ENCODE data around the gene LAMC2.
"Not testable (repeated sequence)": the region's sequence is repeated elsewhere in the genome, so short reads cannot be mapped to it uniquely, and the experiment has no call there.

The LAMC2 gene

GRCh38 chr1:183238071-183238470, 52.0 kb downstream of the LAMC2 start:
- DNase-seq (ENCODE audit: low read depth) = no peak

- DNase-seq (ENCODE audit: low read depth) = no peak
These were observed 53.2 kb downstream of the LAMC2 start for GRCh38 chr1:183239220-183239742.

GRCh38 chr1:183239793-183240525, 53.9 kb downstream of the LAMC2 start:
- no peak for DNase-seq (ENCODE audit: low read depth)

GRCh38 chr1:183240526-183240825, 54.4 kb downstream of the LAMC2 start:
- no peak for DNase-seq (ENCODE audit: low read depth)

GRCh38 chr1:183240853-183241252, 54.8 kb downstream of the LAMC2 start:
- DNase-seq (ENCODE audit: low read depth) = not testable (repeated sequence)

GRCh38 chr1:183241471-183241870, 55.4 kb downstream of the LAMC2 start:
- no peak for DNase-seq (ENCODE audit: low read depth)

- no peak for DNase-seq (ENCODE audit: low read depth)
These were observed 56.5 kb downstream of the LAMC2 start for GRCh38 chr1:183242556-183242955.

- DNase-seq (ENCODE audit: low read depth) = no peak
These were observed 57.3 kb downstream of the LAMC2 start for GRCh38 chr1:183243161-183244050.

- DNase-seq (ENCODE audit: low read depth) = no peak
These were observed 58.4 kb downstream of the LAMC2 start for GRCh38 chr1:183244466-183244865.

- DNase-seq (ENCODE audit: low read depth) = no peak
These were observed 59.3 kb downstream of the LAMC2 start for GRCh38 chr1:183245357-183245756.

GRCh38 chr1:183246436-183246835, 60.4 kb downstream of the LAMC2 start:
- no peak for DNase-seq (ENCODE audit: low read depth)

- DNase-seq (ENCODE audit: low read depth) = no peak
These were observed 61.0 kb downstream of the LAMC2 start for GRCh38 chr1:183247066-183247465.

GRCh38 chr1:183247484-183247883, 61.4 kb downstream of the LAMC2 start:
- DNase-seq (ENCODE audit: low read depth) = no peak

GRCh38 chr1:183247931-183248330, 61.9 kb downstream of the LAMC2 start:
- no peak for DNase-seq (ENCODE audit: low read depth)

GRCh38 chr1:183248989-183249691, 63.1 kb downstream of the LAMC2 start:
- DNase-seq (ENCODE audit: low read depth) = no peak

GRCh38 chr1:183249941-183250452, 63.9 kb downstream of the LAMC2 start:
- no peak for DNase-seq (ENCODE audit: low read depth)

- DNase-seq (ENCODE audit: low read depth) = no peak
These were observed 65.3 kb downstream of the LAMC2 start for GRCh38 chr1:183251101-183251958.

- no peak for DNase-seq (ENCODE audit: low read depth)
These were observed 65.9 kb downstream of the LAMC2 start for GRCh38 chr1:183251959-183252450.

GRCh38 chr1:183255073-183255472, 69.0 kb downstream of the LAMC2 start:
- DNase-seq (ENCODE audit: low read depth) = no peak

- DNase-seq (ENCODE audit: low read depth) = no peak
These were observed 73.9 kb downstream of the LAMC2 start for GRCh38 chr1:183259924-183260323.

- no peak for DNase-seq (ENCODE audit: low read depth)
These were observed 76.7 kb downstream of the LAMC2 start for GRCh38 chr1:183262628-183263200.

Measured in stimulated activated CD8-positive, alpha-beta memory T cell treated with anti-CD3 and anti-CD28 coated beads, Interleukin-12 subunit alpha, Interleukin-12 subunit beta, amount 100 ng/mL, for 4 hours (primary cell).